Stimulated activated CD4-positive, alpha-beta T cell treated with anti-CD3 and anti-CD28 coated beads, Interleukin-15, amount 100 ng/mL, for 1 hour (primary cell): ENCODE data around the gene RASSF8.
"Not testable (repeated sequence)": the region's sequence is repeated elsewhere in the genome, so short reads cannot be mapped to it uniquely, and the experiment has no call there.

ENCODE experiments used
- DNase-seq, 2 donors: peaks; one replicate each; pipeline ENCODE4 v3.0.0-alpha.2; 2020; ENCODE audit warnings: low read depth in 1 of 2, low spot score in 1 of 2

Gene RASSF8

DNA sequence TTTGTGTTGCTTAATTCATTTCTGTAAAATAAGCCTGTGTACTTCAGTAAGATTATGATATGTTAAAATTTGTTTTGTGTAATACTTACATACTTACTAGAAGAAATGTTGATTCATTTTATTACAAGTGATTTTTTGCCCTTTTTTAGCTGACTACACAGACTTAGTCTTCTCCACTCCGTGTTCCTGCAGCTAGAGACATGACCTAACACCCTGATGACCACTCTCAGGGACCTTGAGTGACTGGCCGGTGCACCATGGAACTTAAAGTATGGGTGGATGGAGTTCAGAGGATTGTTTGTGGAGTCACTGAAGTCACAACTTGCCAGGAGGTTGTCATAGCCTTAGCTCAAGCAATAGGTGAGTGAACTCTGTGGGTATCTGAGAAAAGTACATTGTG, 96.6 kb downstream of the RASSF8 start:
- DNase-seq: no peak

DNA sequence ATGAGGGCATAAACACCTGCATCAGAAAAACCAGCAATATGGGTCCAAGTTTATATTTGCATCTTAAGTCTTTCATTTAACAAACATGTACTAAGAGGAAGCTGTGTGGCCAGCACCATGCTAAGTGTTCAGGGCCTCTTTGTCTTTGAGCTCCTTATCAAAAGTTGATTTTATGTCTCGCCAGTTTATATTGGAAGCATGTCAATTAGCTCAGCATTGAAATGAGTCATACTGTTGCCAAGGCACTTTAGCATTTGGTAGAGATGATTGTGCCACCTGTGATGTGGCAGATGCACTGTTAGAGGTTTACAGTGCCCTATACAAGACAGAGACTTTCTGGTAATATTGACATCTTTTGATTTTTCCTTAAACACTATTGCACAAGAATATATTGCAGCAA, 97.9 kb downstream of the RASSF8 start:
- no peak for DNase-seq

DNA sequence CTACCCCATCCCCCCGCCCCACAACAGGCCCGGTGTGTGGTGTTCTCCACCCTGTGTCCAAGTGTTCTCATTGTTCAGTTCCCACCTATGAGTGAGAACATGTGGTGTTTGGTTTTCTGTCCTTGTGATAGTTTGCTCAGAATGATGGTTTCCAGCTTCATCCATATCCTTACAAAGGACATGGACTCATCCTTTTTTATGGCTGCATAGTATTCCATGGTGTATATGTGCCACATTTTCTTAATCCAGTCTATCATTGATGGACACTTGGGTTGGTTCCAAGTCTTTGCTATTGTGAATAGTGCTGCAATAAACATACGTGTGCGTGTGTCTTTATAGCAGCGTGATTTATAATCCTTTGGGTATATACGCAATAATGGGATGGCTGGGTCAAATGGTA, 98.8 kb downstream of the RASSF8 start:
- not testable (repeated sequence) for DNase-seq

DNA sequence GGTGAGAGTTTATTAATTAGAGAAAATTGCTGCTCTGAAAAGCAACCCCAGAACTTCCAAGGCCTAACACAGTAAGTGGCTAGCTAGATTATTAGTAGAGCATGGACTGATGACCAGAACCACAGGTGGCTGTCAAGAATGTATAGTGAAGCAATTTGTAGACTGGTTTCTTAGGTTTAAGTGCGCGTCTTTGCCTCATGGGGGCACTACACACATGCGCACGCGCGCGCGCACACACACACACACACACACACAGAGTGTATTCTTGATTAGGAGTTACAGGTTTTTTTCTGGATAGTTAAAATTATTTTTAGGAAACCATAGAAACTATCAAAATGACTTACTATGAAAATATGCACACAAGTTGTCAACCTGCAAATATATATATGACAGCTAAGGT, 99.8 kb downstream of the RASSF8 start:
- DNase-seq: no peak

DNA sequence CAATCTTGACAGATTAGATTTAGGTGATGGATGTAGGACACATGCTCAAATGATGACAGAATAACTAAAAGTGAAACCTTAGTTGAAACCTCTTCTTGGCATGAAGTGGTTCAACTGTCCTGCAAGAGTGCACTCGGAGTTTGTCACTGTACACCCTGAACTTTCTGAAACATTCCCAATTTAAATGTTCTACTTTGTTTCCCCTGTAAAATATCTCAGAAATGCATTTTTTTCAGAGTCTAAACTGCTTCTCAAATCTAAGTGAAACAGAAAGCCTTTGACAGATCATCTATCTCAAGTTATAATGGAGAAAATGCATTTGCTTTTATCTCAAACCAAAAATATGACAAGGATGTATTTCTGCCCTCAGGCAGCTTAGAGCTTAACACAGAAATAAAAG, 100.3 kb downstream of the RASSF8 start:
- no peak for DNase-seq

DNA sequence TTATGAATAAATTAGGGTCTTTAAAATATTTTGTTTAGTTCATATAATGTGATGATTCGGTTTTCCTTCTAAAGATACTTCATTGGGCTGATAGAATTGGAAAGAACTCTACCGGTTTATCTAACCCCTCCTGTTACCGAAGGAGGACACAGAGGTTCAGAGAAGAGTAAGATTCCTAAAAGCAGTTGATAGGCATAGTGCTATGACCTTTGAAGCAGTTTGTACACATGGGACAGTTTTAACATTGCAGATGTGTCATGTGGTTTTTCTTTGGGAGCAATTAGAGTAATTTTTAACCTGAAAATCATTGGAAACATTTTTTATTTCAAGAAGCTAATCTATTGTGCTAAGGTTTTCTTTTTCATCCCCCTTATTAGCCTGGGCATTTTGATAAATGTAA, 103.5 kb downstream of the RASSF8 start:
- no peak for DNase-seq

DNA sequence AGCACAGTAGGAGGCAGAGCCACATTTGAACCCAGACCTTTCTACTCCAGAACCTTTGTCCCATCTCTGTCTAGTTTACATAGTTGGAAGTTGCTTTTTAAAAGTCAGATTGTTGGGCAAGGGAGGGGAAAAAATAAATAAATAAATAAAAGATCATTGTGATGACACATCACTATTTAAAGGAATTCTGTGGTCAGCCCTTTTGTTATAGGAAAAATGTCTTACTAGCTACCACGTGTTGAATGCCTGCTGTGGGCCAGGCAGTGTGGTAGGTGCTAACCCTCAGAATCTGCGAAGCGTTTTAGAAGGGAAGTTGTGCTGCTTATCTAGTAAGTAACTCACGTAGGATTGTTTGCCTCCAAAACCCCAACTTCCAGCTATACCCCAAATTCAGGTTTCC, 104.1 kb downstream of the RASSF8 start:
- DNase-seq: no peak

DNA sequence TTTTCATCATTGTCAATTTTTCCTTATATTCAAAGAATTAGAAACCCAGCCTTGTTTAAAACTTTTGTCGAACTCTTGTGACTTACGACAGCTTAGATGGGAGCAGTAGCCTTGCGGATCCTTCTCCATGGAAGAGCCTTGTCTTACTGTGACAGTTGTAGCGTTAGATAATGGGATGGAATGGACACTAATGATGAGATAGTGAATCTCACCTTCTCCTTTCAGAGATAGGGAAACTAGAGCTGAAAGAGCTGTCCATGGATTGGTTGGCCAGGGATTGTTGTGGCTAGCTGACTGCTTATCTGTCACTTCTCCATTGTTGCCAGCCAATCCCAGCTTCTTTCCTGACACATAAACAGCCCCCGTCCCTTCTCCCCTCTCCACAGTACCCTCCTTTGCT, 107.0 kb downstream of the RASSF8 start:
- DNase-seq: no peak

DNA sequence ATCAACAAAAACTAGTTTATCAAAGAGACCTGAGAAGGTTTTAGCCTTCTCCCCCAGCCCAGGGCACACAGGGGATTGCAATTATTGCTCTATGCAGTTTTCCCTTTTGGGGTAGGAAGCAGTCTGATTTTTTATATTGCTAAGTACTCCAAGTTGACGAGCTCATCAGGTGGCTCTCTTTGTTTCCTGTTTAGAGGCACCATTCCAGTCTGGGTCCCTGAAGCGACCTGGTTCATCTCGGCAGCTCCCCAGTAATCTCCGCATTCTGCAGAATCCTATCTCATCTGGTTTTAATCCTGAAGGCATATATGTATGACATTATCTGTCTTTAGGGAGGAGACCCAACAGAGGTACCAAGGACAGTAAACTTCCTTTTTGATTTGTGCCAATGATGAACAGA, 110.0 kb downstream of the RASSF8 start:
- DNase-seq: no peak

DNA sequence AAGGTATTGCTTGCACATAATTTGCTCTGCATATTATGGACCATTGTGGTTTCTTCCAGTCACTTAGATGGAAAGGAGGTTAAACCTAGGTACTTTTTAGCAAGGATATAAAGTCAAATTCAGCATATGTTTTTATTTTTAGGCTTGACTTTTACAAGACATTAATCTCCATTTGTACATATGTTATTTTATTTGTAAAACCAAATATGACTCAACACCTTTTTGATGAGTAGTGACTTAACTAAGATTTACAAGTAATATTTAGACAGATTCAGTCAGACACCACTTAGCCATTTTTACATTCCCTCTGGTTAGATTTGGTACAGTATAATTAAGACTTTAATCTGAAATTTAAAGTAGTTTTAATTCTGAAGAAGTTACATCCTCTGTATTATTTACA, 111.3 kb downstream of the RASSF8 start:
- DNase-seq: no peak

DNA sequence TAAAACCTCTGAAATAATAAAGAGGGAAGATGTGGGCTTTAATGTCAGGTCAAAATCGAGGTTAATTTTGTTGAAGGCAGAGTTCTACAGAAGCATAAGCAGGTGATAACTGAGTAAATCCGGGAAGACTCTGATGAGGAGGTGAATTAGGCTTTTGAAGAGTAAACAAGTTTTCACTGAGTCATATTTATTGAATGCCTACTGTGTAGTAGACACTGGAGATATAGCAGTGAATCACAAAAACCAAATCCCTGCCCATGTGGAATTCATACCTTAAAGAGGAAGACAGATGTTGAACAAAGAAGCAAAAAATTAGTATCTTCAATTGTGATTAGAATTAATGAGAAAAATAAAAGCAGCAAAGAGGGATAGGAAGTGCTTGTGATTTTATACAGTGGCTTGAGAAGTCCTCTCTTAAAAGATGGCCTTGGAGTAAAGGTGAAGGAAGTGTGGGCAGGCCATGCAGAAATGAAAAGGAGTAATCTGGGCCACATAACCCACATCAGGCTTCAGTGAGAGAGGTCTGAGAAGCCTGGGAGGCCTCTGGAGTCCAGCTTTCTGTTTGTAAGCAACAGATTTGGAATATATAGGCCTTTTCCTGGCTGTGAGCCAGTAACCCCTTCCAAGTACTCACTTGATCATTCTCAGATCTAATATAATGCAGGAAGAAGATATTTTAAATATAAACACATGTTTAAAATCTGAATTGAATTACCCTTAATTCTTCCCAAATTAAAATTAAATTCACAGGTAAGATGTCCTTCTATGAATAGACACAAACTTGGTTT, 119.6 kb downstream of the RASSF8 start:
- DNase-seq: no peak

DNA sequence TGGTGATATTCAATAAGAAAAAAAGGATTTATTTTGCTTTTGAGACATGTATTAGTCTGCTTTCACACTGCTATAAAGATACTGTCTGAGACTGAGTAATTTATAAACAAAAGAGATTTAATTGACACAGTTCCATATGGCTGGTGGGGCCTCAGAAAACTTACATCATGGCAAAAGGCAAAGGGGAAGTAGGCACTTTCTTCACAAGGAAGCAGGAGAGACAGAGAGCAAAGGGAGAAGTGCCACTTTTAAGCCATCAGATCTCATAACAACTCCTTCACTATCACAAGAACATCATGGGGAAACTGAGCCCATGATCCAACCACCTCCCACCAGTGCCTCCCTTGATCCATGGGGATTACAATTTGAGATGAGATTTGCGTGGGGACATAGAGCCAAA, 122.4 kb downstream of the RASSF8 start:
- no peak for DNase-seq

DNA sequence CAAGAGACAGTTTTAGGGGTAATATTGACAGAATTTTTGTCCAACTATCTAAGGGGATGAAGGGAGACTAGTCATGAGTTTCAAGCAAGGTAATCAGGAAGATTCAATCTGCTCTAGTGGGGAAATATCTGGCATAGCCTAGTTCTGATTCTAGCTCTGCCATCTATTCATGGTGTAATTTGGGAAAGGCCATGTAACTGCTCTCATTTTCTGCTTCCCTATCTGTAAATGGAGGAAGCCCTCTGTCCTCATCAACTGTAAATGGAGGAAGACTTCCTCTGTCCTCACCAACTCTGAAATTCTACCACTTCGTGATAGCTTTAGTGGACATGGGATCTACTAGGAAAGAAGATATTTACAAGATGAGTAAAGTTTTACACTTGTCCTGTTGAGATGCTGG, 128.5 kb downstream of the RASSF8 start:
- DNase-seq: no peak

DNA sequence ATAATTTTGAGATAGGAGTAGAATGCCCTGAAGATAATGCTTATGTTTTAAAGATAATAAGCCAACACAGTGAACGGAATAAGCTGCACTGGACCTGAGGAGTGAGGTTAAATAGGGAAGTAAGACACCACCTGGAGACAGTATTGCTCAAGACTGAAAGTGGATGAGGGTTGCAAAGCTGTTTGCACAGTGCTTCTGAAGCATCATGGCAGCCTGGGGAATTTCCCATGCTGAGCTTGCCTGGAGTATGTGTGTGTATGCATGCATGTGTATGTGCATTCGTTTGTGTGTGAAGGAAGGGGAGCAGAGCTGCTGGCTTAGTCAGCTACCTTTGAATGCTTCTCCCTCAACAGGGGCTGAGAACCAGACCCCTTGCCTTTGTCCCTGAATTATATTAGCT, 130.5 kb downstream of the RASSF8 start:
- DNase-seq: no peak

DNA sequence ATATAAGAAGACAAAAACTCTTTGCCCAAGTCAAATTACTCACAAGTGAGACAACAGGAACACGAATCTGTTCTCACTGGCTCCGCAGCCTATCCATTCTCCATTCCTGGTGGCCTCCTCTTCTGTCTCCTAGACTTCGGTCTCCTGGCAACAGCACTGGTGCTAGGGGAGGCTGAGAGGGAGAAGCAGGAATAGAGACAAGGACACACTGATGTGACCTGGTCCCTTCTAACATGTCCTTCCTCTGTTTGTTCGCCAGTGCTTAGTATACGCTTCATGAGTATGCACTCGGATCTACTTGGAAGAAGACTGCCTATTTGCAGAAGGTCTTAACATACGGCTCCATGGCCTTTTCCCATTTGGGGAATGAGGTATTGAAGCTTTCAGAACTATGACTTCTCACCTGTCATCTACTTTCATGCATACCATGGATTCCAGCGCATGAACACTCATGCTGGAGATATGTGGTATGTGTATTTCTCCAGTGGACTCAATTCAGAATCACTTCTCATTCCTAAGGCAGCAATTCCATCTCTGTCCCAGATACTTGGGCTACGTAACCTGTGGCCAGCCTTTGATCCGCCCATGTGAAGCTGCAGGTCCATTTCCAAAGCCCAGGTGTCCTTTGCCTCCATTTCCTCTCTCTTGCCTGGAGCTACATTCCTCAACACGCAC, 132.5 kb downstream of the RASSF8 start:
- no peak for DNase-seq

DNA sequence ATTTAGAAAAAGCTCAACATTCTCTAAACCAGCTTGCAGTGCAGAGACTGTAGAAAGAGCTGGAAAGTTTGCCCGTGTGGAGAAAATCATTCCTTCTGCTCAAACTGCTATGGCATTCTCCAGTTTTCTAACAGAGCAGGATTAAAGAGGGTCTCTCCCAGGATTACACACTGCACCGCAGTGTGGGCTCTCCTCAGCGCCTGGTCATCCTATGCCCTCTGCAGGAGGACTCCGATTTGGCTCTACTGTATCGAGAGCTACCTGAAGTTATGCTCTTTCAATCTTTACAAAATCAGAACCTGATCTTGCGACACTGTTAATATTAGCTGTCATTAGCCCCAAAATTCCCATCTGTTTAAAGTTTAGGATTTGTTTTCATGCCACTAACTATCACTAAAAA, 133.3 kb downstream of the RASSF8 start:
- DNase-seq: no peak

DNA sequence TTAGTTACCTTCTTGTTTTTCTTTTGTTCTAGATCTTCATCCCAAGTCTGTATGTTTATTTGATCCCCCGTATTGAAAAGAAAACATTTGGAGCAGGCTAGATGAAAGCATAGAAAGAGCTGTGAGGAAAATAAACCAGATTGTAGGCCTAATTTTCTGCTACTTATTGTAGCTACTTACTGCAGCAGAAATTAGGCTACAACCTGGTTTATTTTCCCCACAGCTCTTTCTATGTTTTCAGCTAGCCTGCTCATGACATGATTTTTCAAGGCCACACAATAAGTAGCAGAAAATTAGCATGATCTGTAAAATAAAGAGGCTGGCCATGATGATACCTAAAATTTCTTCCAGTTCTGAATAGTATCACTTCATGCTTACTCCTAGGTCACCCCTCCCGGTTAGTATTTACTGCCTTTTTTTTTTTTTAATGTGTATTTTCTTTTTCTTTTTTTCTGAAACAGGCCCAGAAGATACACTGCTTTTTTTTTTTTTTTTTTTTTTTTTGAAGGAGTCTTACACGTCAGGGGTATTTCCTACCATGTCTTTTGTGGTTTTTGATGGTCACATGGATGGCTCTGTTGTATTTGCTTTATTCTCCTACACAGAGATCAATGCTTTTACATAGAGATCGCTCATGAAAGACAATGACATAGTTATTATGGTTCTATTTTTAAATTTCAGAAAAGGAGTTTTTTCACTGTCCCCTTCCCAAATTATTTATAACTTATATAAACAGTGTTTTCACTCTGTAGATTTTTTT, 134.0 kb downstream of the RASSF8 start:
- no peak for DNase-seq

DNA sequence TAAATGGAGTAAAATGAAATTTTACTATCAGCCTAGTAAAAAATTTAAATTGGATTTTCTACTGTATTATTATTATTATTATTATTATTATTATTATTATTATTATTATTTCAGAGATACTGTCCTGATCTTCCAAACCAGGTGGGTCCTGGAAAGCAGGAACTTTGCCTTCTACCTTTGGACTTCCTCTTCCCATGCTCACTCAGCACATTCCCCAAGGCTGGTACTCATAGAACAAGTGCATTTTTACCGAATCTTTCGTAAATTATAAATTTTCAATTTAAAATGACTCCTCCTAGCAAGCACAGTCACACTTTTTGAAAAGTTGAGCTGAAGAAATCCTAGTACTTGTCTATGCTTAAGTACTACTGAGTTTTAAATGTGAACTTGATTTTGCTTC, 136.7 kb downstream of the RASSF8 start:
- no peak for DNase-seq

DNA sequence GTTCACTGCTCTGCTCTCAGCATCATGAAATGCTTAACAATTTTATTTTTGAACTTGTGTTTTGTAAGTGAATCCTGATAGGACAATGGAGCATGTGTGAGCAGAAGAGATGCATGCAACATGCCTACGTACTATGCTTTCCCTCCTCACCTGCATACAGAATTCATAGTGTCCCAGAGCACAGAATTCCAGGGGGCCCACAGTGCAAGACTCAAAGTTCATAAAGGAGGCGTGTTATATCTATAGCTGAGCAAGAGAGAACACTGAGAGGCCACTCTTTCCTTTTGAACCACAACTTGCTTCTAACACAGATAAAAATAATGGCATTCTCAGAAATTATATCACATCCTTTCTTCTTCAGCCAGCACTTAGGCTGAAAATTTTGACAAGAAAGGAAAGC, 137.6 kb downstream of the RASSF8 start:
- DNase-seq: no peak

DNA sequence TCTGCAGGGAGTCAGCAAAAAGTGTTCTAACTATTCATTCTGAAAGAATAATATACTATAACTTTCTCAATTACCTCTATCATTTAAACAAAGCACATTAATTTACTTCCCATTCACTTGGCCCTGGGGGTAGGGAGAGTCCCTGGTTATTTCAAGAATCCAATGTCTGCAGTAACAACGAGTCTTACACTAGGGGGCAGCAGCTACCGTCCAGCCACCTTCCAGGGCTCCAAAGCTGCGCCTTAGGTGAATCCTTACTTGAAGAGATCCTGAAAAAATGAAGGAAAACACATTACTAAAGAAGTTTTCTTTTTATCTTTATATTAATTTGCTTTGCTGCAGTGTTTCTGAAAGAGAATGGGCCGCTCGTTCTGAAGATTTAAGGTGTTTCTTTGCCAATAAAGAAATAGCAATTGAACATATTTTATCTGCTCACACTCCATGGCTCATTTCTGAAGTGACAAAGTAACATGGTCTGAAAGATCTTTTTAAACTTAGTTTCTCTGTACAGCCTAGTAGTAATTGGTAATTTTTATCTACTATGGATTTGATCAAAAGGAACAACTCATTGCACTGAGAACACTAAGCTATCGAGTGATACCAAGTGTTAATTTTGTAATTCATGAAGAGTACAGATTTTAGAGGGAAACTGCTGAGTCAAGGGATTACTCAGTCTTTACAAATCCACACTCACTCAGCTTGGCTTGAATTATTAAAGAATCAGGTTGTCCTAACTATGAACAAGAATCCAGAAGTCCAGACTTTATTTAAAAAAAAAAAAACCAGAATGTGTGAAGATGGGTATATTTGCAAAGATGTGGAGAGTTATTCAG, 138.8 kb downstream of the RASSF8 start:
- peak in 1 of 2 donors; percentile 6 for DNase-seq

DNA sequence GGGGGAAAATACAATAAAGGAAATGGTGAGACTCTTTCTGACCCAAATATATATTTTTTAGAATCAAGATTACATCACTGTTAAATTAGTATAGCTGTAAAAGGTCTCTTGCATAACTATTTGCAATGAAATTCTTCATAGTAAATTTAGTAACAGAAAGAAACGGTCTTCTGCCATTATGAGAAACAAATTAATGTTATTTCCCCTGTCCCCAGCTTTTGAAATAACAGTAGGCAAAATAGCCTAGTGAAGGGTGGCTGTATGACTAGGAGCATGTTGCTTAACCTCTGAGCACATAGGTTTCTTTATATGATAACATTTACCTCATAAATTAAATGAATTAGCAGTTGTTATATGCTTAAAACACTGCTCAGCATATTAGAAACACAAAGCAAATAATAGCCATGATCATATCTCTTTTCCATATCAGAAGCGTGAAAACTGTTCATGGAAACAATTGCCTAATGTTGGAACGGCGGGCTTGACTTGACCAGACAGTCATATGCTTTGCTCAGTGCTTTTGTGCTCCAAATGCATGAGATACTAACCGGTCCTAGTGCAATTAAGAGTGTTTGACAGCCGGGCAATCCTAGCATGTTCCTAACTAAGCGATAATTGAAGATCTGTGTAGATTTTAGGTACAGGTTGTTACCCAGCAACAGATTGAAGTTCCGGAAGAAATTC, 142.3 kb downstream of the RASSF8 start:
- DNase-seq: no peak
